Loucy (cell line): ENCODE data around the gene MPP4.

Experiments used
- H2AFZ ChIP-seq: fragments of 200-600 bp; sonication (generic); 2 replicates; pipeline ENCODE4 v1.6.0; 2016; ENCODE audit warnings: antibody characterized with exemption, mild to moderate bottlenecking, low read length, moderate library complexity
- H3F3A ChIP-seq: fragments of 200-600 bp; 2 replicates; pipeline ENCODE4 v1.6.0; 2016; ENCODE audit warnings: antibody characterized with exemption, low read depth, mild to moderate bottlenecking
- H3K27me3 ChIP-seq: fragments of 200-600 bp; sonication (generic); 2 replicates; pipeline ENCODE4 v1.6.1; 2014; ENCODE audit warnings: low read length, mild to moderate bottlenecking; ENCODE audit not compliant: insufficient read depth, poor library complexity, severe bottlenecking
- H3K36me3 ChIP-seq: fragments of 200-600 bp; sonication (generic); 2 replicates; pipeline ENCODE4 v1.6.1; 2016; ENCODE audit warnings: low read length; ENCODE audit not compliant: insufficient read depth
- H3K4me1 ChIP-seq: fragments of 200-600 bp; sonication (generic); 2 replicates; pipeline ENCODE4 v1.5.1; 2014; ENCODE audit warnings: low read length, mild to moderate bottlenecking; ENCODE audit not compliant: insufficient read depth, poor library complexity, severe bottlenecking
- H3K4me2 ChIP-seq: fragments of 200-600 bp; sonication (generic); 2 replicates; pipeline ENCODE4 v1.6.0; 2014; ENCODE audit warnings: antibody characterized with exemption, low read length, low read depth, mild to moderate bottlenecking; ENCODE audit not compliant: poor library complexity, severe bottlenecking
- H3K4me3 ChIP-seq: fragments of 200-600 bp; sonication (generic); 2 replicates; pipeline ENCODE4 v1.5.1; 2014; ENCODE audit warnings: low read length, mild to moderate bottlenecking, mixed read lengths; ENCODE audit not compliant: poor library complexity, severe bottlenecking
- H3K79me2 ChIP-seq: fragments of 200-600 bp; sonication (generic); 2 replicates; pipeline ENCODE4 v1.6.1; 2014; ENCODE audit warnings: low read length; ENCODE audit not compliant: insufficient read depth
- H3K9ac ChIP-seq: fragments of 200-600 bp; sonication (generic); 2 replicates; pipeline ENCODE4 v1.6.0; 2014; ENCODE audit warnings: mild to moderate bottlenecking, low read depth, low read length, moderate library complexity; ENCODE audit not compliant: poor library complexity, severe bottlenecking
- H3K9me2 ChIP-seq: fragments of 200-600 bp; sonication (generic); replicated peaks from 2 replicates; pipeline ENCODE4 v1.6.1; 2016; ENCODE audit warnings: low read depth, low read length, mixed read lengths
- H3K9me3 ChIP-seq: fragments of 200-600 bp; sonication (generic); 2 replicates; pipeline ENCODE4 v1.6.1; 2014; ENCODE audit warnings: mild to moderate bottlenecking, antibody characterized with exemption, low read length, low read depth; ENCODE audit not compliant: insufficient read depth
- H4K20me1 ChIP-seq: fragments of 200-600 bp; sonication (generic); 2 replicates; pipeline ENCODE4 v1.6.0; 2014; ENCODE audit warnings: antibody characterized with exemption, low read length, mild to moderate bottlenecking; ENCODE audit not compliant: insufficient read depth, poor library complexity, severe bottlenecking
- CTCF ChIP-seq: fragments of 200-600 bp; sonication (generic); conservative IDR thresholded peaks from 2 replicates; pipeline ENCODE4 v1.5.1; 2014; ENCODE audit warnings: mild to moderate bottlenecking, antibody characterized with exemption, low read length
- EZH2phosphoT487 ChIP-seq: fragments of 200-600 bp; IDR thresholded peaks from 2 replicates; pipeline ENCODE4 v1.6.1; 2018; ENCODE audit warnings: antibody characterized with exemption, mild to moderate bottlenecking, moderate library complexity, borderline replicate concordance

The MPP4 gene

GRCh38 chr2:201643216-201643890 is 55.1 kb downstream of the MPP4 start, which contains the start of gene TMEM237:
Gene TMEM237 (minus strand): TSS chr2:201643503. CDS start chr2:201643400, 103 bp downstream.
- Histone ChIP-seq H3K4me3 (peak within 1 kb of the TSS; percentile 79), H2AFZ (peak within 1 kb of the TSS; percentile 98), H3K4me2 (peak within 1 kb of the TSS; percentile 94), H3K4me1 (peaks cover 29% of the 10 kb centered on the region), H3K9me2 (no peaks in the 10 kb centered on the region), H3K27me3 (no peaks in the 10 kb centered on the region), H4K20me1 (no peaks in the 10 kb centered on the region), H3K9ac (peak within 1 kb of the TSS; percentile 76), H3K36me3 (peaks cover 2% of the 10 kb centered on the region; the same call in 1 of the 2 replicates), H3F3A (peaks cover 3% of the 10 kb centered on the region; the same call in 1 of the 2 replicates), H3K9me3 (no peaks in the 10 kb centered on the region), H3K79me2 (peaks cover 28% of the 10 kb centered on the region)
- TF ChIP-seq EZH2phosphoT487 (no peak), CTCF (no peak; the same call in 1 of the 2 replicates)

GRCh38 chr2:201642579-201643215 is 55.7 kb downstream of the MPP4 start:
- Histone ChIP-seq H2AFZ (peak overlapping the region; percentile 98), H3K9me3 (no peaks in the 10 kb centered on the region), H3F3A (peaks cover 3% of the 10 kb centered on the region; the same call in 1 of the 2 replicates), H4K20me1 (no peaks in the 10 kb centered on the region), H3K4me1 (peaks cover 29% of the 10 kb centered on the region), H3K9ac (peak overlapping the region; percentile 76), H3K9me2 (no peaks in the 10 kb centered on the region), H3K27me3 (no peaks in the 10 kb centered on the region), H3K4me3 (peak overlapping the region; percentile 79), H3K79me2 (peaks cover 28% of the 10 kb centered on the region), H3K4me2 (peak overlapping the region; percentile 94), H3K36me3 (peaks cover 3% of the 10 kb centered on the region; the same call in 1 of the 2 replicates)
- no peak for TF ChIP-seq CTCF
- TF ChIP-seq EZH2phosphoT487 = no peak

GRCh38 chr2:201642086-201642578 is 56.3 kb downstream of the MPP4 start:
- Histone ChIP-seq H2AFZ (peak overlapping the region; percentile 98), H3K9me3 (no peaks in the 10 kb centered on the region), H3K4me2 (peak overlapping the region; percentile 94), H3K79me2 (peaks cover 28% of the 10 kb centered on the region), H3K4me1 (peaks cover 29% of the 10 kb centered on the region), H3K4me3 (peak overlapping the region; percentile 79), H3K36me3 (peaks cover 3% of the 10 kb centered on the region; the same call in 1 of the 2 replicates), H3K9ac (peak overlapping the region; percentile 76), H3K9me2 (no peaks in the 10 kb centered on the region), H3K27me3 (no peaks in the 10 kb centered on the region), H3F3A (peaks cover 3% of the 10 kb centered on the region; the same call in 1 of the 2 replicates), H4K20me1 (no peaks in the 10 kb centered on the region)
- TF ChIP-seq EZH2phosphoT487 = no peak
- TF ChIP-seq CTCF = no peak
